HG03432 (cell line): ENCODE results near the gene ZNF385D.

Source experiments
- ATAC-seq: cut with Tn5 transposase; IDR thresholded peaks from one replicate; pipeline ENCODE4 v1.9.1; 2021; ENCODE audit warnings: mild to moderate bottlenecking, moderate library complexity; ENCODE audit not compliant: unreplicated experiment

The ZNF385D gene

DNA sequence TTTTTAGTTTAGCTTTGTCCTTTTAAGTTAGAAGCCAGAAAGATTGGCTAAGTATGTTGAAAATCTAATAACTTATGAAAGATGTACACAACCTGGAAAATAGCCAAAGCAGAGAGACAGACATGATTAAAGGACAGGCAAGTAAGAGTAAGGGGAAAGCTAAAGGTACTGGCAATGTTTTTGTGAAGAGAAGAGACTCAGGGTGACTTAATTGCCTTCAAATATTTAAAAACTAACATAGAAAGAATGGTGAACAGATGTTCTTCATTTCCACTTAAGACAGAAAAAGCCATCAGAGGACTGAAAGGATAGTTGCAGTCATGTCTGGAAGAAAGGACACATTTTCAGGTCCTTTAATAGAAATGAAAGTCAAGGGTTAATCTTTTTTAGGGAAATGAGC, 68.8 kb downstream of the ZNF385D start:
- ATAC-seq: no peak

DNA sequence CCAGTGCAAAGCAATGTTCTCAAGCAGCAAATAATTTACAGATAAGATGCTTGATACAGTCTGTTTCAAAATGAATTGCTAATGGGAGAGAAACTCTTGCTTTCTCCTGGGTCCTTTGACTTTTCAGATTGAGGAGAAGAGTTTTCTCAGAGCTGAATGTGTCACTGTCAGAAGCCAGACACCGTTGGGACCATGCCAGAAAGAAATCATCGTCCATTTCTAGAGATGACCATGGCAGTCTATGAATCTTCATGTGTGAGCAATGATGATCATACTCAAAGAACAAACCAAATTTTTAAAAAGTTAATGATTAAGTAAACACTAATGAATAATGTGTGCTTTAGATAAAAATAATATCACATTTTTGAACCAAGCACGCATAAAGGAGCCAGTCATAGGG, 77.6 kb downstream of the ZNF385D start:
- no peak for ATAC-seq

DNA sequence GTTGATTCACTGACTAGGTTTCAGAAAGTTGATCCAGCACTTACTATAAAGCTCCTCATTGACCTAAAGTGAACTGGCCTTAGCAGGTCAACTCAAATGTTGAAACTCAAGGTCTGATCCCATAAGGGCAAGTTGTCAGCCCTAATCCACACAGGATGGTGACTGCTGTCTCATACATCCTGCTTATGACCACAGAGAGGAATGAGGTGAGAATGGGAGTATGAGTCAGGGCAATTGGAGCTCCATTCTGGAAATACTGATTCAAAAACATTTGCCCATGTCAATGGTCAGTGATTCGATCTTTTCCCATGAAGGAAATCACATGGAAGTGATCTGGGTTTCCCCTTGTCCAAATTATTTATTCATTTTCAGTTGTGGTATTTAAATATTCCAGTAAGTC, 78.7 kb downstream of the ZNF385D start:
- ATAC-seq: no peak

DNA sequence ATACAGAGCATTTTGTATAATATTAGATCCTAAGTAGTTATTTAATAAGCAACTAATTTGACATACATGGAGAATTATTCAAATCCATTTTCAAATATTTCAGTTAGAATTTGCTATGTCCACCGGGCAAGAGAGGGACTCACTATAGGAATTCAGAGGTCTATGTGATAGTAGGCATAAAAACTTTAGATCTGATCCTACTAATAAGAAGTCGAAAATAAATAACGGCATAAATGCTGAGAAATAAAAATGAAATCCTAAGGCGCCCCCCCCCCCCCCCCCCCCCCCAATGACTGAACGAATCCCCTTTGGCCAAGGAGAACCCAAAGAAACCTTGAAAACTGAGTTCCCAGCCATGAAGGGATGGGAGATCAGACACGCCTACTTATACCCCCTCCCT, 80.6 kb downstream of the ZNF385D start:
- ATAC-seq: no peak

DNA sequence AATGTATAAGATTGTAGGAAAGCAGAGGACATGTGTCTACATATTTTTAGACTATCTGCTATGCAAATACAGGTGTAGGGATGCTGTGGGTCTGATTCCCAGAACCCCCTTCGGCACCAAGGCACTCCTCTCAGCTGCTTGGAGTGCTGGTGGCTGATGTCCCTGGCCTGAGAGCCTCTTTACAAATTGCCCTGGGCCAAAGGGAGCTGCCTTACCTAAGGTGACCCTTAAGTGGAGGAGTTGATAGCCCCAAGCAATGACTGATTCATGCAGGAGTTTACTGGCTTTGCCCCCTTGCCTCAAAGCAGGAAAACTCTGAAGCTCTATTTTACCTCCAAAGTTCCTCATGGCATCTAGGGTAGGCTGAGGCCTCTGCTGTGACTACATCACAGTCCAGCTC, 83.0 kb downstream of the ZNF385D start:
- ATAC-seq: no peak

DNA sequence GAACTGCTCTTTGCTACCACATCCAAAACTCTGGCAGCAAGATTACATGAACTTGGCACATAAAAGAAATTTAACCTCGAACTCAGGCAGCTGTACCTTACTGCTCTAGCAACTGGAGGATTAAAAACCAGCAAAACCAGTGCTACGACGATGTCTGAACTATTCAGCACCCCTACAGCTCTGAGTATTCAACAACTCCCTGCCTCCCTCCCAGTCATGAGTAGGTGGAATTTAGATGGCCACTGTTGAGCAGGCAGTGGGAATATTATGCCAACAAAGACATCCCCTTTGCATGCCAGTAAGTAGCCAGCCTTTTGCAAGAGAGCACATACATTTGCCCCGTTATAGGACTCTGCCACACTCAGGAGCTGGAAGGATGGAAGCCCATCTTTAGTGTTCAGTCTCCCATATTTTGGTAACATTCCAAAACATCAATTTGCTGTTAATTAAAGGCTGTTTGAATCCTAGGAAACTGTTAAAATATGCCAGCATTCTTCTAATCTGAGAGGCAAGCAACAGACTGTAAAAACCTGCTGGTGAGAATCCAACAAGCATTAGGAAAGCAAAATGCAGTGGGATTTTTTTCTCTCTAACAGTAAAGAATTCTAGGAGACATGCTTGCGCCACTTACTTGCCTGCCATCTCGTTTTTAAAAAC, 85.4 kb downstream of the ZNF385D start:
- no peak for ATAC-seq

DNA sequence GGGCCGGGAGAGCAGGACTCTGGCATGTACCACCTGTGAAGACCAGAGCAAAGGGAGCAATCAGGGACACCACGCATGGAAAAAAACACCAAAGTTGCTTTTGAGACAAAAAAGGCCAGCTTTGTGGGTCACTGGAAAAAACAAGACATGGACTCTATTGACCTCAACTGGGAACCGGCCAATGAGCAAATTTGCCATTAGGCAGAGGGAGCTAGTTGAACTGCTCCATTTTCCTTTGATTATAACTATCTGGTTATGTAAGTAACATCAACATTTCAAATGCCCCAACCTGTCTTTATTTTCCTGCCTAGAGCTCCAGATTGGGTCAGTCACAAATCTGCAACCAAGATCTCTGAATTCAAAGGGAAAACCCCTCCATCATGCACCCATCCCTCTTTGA, 86.0 kb downstream of the ZNF385D start:
- no peak for ATAC-seq

DNA sequence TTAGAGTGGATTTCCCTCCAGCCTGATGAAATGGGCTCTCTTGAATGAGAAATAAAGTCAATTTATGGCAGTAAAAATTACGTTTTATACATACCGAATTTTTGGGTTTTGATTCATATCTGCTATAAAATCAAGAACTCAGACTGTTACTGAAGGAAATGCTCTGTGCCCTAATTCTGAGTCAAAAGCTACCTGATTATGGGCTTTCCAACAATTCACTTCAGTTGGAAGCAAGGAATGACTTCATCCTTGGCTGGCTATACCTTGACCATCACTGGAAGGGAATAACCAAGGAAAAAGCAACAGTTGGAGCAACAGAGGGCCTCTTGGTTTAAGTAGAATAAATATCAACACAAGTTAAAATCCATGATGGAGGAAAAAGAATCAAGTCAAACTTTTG, 88.6 kb downstream of the ZNF385D start:
- ATAC-seq: no peak

DNA sequence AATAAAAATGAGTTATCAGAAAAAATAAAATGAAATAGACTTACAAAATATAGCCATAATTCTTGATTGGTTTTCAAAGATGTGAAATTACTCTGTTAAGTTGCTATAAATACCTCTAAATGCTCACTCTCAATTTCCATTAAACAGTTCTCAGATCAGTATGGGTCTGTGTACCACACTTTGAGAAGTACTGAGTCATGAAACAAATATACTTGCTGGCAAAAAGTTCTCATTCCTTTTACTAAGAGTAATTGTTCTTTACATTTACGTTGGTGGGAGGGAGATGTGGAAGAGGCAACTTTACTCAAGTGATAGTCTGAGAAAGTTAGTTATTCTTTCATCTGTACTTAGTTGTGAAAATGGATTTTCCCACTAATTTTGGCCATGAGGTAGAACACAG, 96.3 kb downstream of the ZNF385D start:
- no peak for ATAC-seq

DNA sequence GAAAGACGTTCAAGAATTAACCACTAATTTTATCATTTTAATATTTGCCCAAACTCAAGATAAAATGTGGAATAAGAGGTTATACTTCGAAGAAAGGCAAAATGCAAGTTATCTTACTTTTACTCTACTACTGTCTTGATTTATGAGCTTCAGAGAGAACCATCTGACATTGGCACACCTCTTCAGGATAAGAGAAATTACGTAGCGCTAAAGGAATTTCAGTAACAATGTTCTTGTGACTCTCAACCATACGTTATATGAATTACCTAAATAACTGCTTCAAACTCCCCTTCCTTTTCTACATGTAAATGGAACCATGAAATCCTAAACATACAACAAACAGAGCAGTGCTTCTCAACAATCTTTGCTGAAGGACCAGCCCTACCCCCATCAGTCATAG, 96.8 kb downstream of the ZNF385D start:
- ATAC-seq: no peak

DNA sequence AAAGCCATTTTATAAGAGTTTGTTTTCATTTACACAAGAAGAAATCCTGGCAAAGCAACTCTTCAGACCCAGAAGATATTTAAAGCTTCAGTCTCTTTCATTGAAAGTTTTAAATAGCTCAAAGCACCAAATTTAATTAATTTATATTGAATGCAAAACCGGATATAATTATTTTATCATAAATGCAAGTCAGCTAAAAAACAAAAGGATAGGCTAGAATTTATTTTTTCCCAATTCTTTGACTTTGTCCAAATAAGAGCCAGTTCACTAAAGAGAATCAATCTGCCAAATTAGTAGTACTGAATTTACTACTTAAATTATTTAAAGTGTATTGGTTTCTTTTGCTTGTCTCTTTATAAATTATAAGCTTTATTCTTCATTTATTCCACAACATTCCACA, 101.5 kb downstream of the ZNF385D start:
- no peak for ATAC-seq

DNA sequence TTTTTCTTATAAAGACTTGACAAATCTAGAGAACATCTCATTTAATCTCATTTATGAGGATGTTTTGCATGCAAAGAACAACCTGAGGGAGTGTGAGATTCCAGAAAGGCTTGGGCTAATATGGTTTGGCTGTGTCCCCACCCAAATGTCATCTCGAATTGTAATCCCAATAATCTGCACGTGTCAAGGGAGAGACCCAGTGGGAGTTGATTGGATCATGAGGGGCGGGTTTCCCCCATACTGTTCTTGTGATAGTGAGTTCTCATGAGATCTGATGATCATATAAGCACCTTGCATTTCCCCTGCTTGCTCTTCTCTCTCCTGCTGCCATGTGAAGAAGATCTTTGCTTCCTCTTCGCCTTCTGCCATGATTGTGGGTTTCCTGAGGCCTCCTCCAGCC, 103.0 kb downstream of the ZNF385D start:
- no peak for ATAC-seq

DNA sequence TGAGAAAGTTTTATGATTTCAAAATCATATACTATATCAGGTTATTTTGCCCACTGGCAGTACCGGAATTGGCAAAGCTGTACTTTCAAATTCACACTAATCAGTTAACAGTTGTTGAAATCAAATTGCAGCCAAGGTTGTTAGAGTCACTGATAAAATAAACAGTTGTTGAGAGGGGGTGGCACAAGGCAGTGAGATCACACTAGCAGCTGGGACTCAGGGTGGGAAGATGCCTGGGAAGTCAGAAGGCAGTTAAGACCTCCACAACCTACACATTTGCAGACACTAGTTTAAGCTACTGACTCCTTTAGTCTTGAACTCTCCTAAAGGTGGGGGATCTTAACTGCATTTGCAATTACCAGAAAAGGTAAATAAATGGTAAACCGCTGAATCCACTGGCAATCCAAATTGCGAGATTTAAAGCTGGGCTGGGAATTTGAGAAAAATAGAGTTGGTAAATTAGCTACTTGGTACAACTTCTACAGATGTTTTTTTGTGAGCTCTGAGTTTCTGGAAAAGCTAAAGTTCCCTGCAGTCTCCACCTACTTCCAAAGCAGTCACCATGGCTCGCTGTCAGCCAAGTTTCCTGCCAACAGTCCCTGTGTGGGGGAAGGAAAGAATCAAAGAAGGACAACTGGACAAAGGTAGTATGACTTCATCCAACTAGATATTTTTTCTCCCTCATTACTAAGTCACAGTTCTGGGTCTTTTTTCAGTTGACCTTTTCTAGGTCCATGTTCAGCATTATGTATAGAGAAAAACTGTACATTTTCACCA, 105.7 kb downstream of the ZNF385D start:
- ATAC-seq: no peak

DNA sequence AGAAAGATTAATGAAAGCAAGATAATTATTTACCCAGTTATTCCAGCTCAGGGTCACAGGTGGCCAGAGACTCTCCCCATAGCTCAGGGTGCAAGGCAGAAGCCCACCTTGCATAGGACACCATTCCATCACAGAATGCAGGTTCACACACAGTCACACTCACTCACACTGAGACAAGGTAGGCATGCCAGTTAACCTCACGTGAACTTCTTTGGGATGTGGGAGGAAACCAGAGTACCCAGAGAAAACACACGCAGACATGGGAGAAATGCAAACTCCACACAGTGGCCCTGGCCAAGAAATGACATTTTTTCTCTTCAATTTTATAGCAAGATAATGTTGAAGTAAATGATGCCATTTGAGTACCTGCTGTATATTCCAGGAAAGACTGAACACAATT, 106.7 kb downstream of the ZNF385D start:
- no peak for ATAC-seq

DNA sequence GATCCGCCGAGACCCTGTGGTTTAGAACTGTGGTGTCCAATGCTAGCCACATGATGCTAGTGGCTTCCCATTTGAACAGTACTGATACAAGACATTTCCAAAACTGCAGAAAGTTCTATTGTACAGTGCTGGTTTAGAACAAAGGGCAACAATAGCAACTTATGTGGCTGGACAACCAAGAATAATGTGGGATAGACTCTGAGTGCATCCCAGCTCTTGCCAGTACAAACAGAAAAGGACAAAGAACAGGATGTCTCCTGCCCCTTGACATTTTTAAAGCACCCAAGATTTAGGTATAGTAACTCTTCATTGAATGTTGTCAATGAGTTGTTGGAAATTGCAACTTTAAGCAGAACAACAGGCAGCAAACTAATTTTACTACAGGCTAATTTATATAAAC, 107.3 kb downstream of the ZNF385D start:
- no peak for ATAC-seq

DNA sequence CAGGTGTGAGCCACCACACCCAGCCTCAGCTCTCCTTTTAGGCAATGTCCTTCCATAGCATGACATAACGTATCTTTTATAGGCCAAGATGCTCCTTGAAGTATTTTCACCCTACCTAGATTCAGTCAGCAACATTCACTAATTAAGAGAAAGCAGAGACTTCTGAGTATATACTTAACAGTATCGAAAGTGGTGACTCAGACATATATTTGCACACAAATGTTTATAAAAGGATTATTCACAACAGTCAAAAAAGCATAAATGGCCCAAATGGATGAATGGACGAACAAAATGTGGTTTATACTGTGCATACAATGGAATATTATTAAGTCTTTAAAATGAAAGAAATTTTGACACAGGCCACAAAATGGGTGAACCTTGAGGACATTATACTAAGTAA, 108.6 kb downstream of the ZNF385D start:
- ATAC-seq: no peak

DNA sequence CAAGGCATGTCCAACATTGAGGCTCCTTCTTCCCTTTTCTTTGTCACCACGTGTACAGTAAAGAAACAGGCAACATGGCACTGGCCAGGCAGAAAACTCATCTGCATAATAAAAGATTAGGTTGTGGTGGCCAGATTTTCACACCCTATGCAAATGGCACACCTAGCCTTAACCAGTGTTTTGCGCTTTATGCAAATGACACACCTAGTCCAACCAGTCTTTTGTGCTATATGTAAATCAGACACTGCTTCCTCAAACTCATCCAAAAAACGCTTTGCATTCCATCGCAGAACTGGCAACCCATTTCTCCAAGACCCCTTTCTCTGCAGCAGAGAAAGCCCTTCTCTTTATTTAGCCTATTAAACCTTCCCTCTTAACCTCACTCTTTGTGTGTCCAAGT, 109.1 kb downstream of the ZNF385D start:
- no peak for ATAC-seq

DNA sequence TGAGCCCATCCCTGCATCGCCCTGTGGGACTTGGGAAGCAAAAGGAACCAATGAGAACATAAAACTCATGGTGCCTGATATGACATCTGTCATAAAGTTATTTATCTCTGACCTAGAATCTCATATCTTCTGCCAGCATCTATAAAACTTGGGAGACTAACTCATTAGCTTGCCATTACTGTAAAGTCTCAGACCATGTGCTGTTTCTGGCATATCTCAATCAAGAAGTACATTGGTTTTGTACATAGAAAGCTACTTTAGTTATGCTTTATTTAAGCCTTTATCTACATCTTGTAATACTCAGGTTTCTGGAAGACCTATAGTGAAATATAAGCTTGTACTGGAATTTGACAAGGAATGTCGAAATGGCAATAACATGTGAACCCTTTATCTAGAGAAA, 112.5 kb downstream of the ZNF385D start:
- ATAC-seq: no peak

DNA sequence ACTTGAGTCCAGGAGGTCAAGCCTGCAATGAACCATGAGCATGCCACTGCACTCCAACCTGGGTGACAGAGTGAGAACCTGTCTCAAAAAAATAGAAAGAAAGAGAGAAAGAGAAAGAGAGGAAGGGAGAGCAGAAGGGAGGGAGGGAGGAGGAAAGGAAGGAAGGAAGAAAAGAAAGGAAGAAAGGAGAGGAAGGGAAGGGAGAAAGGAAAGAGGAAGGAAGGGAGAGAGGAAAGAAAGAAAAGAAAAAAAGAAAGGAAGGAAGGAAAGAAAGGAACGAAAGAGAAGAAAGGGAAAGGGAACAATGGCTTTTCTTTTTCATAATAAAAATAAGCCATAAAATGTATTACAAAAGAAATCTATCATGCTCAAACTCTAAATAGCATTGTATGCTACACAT, 116.9 kb downstream of the ZNF385D start:
- ATAC-seq: no peak

DNA sequence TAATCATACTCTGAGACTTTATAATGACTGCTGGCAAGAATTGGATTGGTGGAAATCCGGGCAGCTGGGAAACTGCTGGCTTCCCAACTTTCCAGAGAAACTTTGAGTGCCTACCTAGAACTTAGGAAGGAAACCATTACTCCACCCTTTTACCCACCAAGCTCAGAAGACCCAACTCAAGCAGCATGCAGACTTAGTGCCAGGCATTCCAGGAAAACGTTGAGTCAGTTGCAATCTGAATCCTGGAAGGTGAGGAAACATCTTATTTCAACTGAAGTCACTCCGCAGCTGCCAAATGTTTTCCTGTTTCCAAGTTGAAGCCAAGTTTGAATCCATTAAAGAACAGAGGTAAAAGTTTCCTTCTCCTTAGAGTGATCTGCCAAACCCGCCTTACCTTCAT, 126.5 kb downstream of the ZNF385D start:
- no peak for ATAC-seq

DNA sequence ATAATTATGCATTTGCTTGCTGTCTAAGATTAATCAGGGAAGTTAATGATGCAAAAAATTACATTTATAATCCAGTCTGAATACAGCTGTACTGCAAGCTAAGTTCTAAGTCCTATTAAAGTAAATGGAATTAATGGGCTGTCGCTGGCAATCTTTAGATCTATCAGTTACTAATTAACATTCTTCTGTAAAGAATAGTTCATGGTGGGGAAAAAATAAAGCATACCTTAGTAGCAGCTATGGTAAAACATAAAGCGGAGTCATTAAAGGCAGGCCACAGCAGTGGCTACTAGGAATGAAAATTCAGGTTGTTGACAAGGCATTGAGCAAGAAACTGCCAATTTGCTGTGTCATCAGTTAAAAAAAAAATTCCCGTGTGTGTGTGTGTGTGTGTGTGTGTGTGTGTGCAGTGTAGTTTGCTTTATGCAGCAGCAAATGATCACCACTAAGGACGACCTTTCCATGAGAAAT, 129.8 kb downstream of the ZNF385D start:
- ATAC-seq: no peak

DNA sequence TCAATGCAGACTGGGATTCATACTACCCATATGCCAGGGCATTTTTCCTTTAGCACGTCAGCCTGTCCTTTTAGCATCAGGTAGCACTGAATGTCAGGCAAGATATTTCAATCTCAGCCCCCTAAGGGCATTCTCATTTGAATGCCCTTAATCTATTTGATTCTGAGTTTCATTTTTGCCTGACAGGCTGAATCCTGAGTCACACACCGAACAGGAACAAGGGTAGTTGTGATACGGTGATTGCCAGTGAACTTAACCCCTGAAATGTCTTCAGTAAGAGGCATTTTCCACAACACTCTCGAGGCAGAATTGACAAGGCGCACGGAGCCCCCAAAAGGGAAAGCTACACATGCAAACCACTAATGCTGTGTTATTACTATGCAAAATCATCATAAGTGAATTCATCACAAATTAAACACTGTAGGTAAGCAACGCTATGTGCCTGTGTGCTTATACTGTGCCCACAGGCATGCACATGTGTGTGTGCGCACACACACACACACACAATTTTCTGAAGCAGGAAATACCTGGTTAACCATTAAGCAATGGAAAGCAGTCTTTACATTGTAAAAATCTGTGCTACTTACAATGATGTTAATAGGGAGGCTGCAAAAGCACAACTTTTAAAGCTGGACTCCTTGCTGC, 130.4 kb downstream of the ZNF385D start:
- peak; percentile 55 for ATAC-seq
